B cell (primary cell): ENCODE results near the gene CHRM1.

Experiments
- CTCF ChIP-seq: fragments of 200-600 bp; IDR thresholded peaks from one replicate; pipeline ENCODE4 v1.8.0; 2022; ENCODE audit warnings: antibody characterized with exemption, mild to moderate bottlenecking
- EZH2 ChIP-seq: IDR thresholded peaks from 2 replicates; pipeline ENCODE4 v1.6.1; 2012; ENCODE audit warnings: borderline replicate concordance, low read depth, mild to moderate bottlenecking, moderate library complexity, low read length; ENCODE audit not compliant: insufficient read depth, poor library complexity, severe bottlenecking

GRCh38 chr11:62881579-62882430 lies 39.4 kb downstream of the CHRM1 start:
- TF ChIP-seq CTCF (peak; percentile 23), EZH2 (no peak)
